ENCODE data around the gene CARMIL1. TPM values are rescaled to one million over a fixed set of nuclear protein-coding genes. Genes with fewer than 3 reads are reported as not detected.

Gene CARMIL1
- total RNA-seq, 1 experiment from 2014 or later = 8.6 TPM

DNA sequence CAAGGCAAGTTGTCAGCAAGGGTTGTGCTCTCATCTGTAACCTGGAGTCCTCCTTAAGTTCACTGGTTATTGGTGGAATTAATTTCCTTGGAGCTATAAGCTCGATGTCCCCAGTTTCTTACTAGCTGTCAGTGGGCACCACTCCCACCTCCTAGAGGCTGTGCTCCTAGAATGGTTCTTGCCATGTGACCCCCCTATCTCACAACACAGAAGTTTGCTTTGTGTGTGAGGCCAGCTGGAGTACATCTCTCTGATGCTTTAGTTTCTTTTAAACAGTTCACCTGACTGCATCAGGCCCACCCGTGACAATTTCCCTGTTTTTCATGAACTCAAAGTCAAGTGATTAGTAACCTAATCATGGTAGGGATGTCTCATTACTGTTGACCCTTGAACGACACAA is 193.7 kb downstream of the CARMIL1 start:
- DNase-seq (ENCODE audit: low spot score) = no peak

- DNase-seq (ENCODE audit: low spot score) = no peak
These were observed 194.3 kb downstream of the CARMIL1 start for GRCh38 chr6:25473447-25473846.

DNA sequence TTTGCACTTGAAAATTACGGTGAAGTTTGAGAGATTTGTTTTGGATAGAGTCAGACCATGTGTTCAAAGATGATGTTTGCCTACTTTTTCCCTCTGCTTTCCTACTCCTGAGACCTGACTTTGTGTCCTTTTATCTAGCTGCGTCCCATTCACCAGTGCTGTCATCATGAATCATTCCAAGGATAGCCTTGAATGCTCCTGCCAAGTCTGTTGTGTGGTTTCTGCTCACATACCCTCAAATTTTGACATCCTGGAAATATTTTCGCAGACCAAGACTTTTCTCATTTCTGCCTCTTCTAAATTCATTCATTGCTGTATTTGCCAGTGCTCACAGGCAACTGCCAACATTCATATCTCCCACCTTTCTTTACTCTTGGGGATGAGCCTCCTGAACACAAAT is 197.0 kb downstream of the CARMIL1 start:
- no peak for DNase-seq (ENCODE audit: low spot score)

- peak; percentile 84 for DNase-seq (ENCODE audit: low spot score)
These were observed 197.9 kb downstream of the CARMIL1 start for GRCh38 chr6:25477006-25477590.

DNA sequence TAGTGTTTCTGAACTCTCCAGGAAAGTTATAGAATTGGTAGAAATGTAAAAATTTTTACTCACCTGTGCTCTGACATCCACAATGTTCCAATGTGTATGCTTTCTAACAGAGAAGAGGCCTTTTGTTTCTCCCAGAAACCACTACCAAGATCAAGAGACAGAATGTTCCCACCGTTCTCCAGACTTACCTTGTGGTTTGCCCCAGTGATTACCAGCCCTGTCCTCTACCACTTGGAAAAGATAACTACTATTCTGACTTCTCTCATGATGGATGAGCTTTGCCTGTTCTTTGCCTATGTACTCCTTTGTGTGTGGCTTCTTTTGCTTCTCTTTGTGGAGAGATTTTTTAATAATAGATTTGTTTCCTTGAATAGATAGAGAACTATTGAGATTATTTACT is 199.8 kb downstream of the CARMIL1 start:
- DNase-seq (ENCODE audit: low spot score) = no peak

DNA sequence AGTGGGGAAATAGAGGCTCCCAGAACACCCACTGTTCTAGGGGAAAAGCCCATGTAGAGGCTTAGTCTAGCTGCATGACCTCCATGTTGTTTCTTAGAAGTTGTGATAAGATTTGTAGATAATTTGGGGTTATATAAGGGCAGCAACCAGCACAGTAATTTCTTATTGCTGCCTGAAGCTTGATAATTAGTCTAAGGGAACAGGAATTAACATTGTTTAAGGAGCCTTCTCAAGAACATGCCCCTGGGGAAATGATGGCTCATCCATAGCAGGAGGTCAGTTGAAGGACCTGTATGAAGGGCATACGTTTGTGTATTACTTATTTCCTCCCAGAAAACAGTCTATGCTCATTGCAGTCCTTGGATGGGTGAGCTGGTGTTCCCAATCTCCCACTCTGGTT is 202.1 kb downstream of the CARMIL1 start:
- no peak for DNase-seq (ENCODE audit: low spot score)

GRCh38 chr6:25482996-25483395 is 203.8 kb downstream of the CARMIL1 start:
- no peak for DNase-seq (ENCODE audit: low spot score)

DNA sequence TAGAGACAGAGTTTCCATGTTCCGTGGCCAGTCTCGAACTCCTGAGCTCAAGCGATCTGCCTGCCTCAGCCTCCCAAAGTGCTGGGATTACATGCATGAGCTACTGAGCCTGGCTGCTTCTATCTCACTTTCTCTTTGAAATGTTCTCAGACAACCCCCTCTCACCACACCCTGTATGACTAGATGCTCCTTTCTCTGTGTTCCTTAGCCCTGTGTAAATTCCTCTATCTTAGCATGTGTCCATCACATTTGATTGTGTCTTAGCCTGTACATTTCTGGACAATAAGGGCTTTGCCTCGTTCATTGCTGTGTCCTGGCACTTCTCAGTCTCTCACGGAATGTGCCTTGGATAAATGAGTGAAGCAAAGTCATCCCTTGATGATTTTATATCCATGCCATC is 204.8 kb downstream of the CARMIL1 start:
- DNase-seq (ENCODE audit: low spot score) = no peak

- DNase-seq (ENCODE audit: low spot score) = no peak
These were observed 205.7 kb downstream of the CARMIL1 start for GRCh38 chr6:25484900-25485299.

- DNase-seq (ENCODE audit: low spot score) = no peak
These were observed 206.8 kb downstream of the CARMIL1 start for GRCh38 chr6:25485821-25486534.

- no peak for DNase-seq (ENCODE audit: low spot score)
These were observed 207.4 kb downstream of the CARMIL1 start for GRCh38 chr6:25486550-25486949.

GRCh38 chr6:25487012-25487411 is 207.8 kb downstream of the CARMIL1 start:
- DNase-seq (ENCODE audit: low spot score) = no peak

- no peak for DNase-seq (ENCODE audit: low spot score)
These were observed 209.0 kb downstream of the CARMIL1 start for GRCh38 chr6:25488156-25488555.

- DNase-seq (ENCODE audit: low spot score) = no peak
These were observed 210.2 kb downstream of the CARMIL1 start for GRCh38 chr6:25489399-25489798.

DNA sequence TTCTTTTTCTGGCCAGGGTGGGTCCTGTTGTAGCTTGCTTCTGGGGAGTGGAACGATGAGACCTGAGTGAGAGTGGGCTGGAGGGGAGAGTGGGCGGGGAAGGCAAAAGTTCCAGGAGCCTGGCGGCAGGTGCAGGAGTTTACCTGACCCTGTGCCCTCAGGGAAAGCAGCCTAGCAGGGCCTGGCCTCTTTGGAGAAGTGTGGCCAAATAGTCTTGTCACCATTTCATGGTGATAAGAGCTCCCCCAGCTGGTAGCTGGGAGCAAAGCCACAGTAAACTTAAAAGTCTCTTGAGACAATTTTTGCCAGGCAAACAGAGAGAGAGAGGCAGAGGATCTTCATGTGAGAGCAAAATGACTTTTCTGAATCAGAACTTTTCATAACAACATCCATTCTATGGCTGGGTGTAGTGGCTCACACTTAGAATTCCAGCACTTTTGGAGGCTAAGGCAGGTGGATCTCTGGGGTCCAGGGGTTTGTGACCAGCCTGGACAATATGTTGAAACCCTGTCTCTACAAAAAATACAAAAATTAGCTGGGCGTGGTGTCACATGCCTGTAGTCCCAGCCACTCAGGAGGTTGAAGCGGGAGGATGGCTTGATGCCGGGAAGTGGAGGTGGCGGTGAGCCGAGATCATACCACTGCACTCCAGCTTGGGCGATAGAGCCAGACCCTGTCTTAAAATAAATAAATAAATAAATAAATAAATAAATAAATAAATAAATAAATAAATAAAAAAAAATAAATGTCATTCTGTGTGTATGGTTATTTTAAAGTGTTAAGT is 211.0 kb downstream of the CARMIL1 start:
- peak; percentile 53 for DNase-seq (ENCODE audit: low spot score)

DNA sequence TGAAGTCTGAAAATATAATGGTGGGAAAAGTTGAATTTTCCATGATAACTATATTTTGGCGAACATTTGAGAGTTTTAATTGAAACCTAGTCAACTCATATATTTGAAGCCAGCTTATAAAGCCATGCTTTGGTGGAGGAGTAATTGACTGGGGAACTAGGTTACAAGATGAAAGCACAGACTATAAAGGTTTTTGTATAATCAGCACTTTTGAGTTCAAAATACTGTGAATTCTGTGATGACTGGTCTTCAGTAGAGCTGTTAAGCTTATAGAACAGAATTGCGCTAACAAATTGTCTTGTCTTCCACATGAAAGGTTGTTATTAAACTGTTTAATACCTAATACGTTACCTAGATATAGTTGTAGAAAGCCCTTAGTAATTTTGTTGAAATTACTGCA is 213.8 kb downstream of the CARMIL1 start:
- no peak for DNase-seq (ENCODE audit: low spot score)

GRCh38 chr6:25494469-25494868 is 215.3 kb downstream of the CARMIL1 start:
- no peak for DNase-seq (ENCODE audit: low spot score)

- DNase-seq (ENCODE audit: low spot score) = no peak
These were observed 218.3 kb downstream of the CARMIL1 start for GRCh38 chr6:25497383-25498040.

GRCh38 chr6:25498505-25498904 is 219.3 kb downstream of the CARMIL1 start:
- DNase-seq (ENCODE audit: low spot score) = no peak

DNA sequence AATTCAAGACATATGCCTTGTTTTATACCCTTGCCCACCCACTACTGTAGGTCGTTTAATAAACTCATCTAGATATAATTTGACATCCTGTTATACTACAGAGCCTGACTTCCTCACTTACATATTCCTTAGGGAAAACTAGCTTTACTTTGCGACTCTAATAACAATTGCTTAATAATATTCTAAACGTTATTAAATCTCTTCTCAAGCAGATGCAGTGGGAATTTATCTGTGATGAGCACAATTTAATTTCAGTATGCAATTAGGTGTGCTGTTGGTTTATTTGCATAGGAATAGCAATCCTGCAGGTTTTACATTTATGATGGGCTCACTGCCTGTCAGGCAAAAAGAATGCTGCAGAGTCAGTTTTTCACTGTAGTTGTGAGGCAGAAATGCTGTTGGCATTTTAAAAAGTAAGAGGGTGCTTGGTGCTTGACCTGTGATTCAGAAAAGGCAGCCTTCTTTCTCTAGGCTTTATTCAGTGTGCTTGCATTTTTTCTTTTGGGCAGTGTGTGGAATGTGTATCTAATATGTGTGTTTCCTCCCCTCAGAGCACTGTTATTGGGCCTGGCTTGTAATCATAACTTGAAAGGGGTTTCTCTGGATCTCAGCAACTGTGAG is 220.6 kb downstream of the CARMIL1 start:
- DNase-seq (ENCODE audit: low spot score) = no peak

- DNase-seq (ENCODE audit: low spot score) = no peak
These were observed 224.5 kb downstream of the CARMIL1 start for GRCh38 chr6:25503686-25504085.

DNA sequence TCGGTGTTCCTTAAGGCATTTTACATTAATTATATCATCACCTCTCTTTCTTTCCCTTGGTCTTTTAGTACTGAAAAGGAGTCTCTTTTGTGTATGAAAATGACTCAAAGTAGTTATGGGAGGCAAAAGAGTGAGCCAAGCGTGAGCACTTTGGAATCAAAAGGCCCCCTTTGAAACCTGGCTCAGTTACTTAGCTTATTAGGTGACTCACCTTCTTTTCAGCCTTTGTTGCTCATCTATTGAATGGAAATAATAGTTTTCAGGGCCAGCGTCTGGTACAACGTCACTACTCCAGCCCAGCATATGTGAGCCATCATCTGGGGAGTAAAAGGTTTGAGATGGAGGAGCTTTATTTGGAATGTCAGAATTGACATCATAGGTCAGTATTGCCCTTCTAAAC is 225.5 kb downstream of the CARMIL1 start:
- no peak for DNase-seq (ENCODE audit: low spot score)
